ENCODE results near the gene ROBO1.

DNA sequence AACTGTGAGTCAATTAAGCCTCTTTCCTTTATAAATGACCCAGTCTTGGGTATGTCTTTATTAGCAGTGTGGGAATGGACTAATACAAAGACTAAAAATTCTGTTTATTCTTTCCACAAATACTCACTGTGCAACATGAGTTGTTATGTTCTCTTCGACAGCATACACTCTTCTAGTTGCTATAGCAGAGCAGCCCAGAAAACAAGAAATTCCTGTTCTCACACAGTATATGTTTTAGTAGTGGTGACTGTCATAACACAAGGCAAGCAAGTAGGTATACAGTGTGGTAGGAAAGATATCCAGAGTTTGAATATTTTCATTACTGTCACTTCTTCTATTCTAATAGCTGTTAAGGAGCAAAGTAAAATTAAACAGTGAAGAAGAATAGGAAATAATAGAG is 453.3 kb downstream of the ROBO1 start:
- no peak for TF ChIP-seq EZH2 (IDR thresholded peaks at IDR 0.05; ENCODE audit: borderline replicate concordance, insufficient read depth, low read depth, low read length, poor library complexity, severe bottlenecking)
- TF ChIP-seq, protein P1, sequence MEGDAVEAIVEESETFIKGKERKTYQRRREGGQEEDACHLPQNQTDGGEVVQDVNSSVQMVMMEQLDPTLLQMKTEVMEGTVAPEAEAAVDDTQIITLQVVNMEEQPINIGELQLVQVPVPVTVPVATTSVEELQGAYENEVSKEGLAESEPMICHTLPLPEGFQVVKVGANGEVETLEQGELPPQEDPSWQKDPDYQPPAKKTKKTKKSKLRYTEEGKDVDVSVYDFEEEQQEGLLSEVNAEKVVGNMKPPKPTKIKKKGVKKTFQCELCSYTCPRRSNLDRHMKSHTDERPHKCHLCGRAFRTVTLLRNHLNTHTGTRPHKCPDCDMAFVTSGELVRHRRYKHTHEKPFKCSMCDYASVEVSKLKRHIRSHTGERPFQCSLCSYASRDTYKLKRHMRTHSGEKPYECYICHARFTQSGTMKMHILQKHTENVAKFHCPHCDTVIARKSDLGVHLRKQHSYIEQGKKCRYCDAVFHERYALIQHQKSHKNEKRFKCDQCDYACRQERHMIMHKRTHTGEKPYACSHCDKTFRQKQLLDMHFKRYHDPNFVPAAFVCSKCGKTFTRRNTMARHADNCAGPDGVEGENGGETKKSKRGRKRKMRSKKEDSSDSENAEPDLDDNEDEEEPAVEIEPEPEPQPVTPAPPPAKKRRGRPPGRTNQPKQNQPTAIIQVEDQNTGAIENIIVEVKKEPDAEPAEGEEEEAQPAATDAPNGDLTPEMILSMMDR (IDR thresholded peaks at IDR 0.05): no peak

All from B cell (primary cell).